A673 (cell line): Measurements from ENCODE around the gene C2orf81.

Experiments
- EZH2 ChIP-seq: fragments of 200-600 bp; sonication (generic); IDR thresholded peaks from 2 replicates; pipeline ENCODE4 v1.6.1; 2017; ENCODE audit warnings: borderline replicate concordance, low read depth, mild to moderate bottlenecking, mixed read lengths, antibody characterized with exemption, low read length; ENCODE audit not compliant: poor library complexity, severe bottlenecking
- TF ChIP-seq, protein P1 (sequence below): fragments of 300-800, 200-600 bp; sonication (generic); conservative IDR thresholded peaks from 2 replicates; pipeline ENCODE4 v1.5.1; 2017; ENCODE audit warnings: low read depth, mild to moderate bottlenecking, antibody characterized with exemption, low read length, moderate library complexity, mixed read lengths

DNA sequence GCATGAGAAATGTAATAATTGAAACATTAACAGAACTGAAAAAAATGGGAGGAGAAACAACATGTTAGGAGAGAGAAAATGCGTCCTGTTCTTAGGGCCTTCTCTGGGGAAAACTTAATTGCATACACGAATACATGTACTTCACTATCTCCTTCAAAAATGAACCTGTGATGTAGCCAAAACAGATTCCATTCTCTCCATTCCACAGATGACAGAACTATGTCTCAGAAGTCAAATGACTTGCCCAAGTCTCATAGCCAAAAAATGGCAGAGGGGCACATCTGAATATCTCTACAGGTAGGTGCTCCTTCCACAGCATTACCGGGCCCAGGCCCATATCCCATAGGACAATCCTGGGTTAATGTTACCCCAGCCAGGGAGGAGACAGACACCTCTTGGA is 37.4 kb downstream of the C2orf81 start:
- TF ChIP-seq, protein P1, sequence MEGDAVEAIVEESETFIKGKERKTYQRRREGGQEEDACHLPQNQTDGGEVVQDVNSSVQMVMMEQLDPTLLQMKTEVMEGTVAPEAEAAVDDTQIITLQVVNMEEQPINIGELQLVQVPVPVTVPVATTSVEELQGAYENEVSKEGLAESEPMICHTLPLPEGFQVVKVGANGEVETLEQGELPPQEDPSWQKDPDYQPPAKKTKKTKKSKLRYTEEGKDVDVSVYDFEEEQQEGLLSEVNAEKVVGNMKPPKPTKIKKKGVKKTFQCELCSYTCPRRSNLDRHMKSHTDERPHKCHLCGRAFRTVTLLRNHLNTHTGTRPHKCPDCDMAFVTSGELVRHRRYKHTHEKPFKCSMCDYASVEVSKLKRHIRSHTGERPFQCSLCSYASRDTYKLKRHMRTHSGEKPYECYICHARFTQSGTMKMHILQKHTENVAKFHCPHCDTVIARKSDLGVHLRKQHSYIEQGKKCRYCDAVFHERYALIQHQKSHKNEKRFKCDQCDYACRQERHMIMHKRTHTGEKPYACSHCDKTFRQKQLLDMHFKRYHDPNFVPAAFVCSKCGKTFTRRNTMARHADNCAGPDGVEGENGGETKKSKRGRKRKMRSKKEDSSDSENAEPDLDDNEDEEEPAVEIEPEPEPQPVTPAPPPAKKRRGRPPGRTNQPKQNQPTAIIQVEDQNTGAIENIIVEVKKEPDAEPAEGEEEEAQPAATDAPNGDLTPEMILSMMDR, result no peak
- TF ChIP-seq EZH2, result no peak
